ENCODE measurements around the gene RNF214. TPM values are rescaled to one million over a fixed set of nuclear protein-coding genes. Genes with fewer than 3 reads are reported as not detected.
A peak's percentile ranks its signal among the peaks of the same experiment; 100 is the strongest.

The RNF214 gene
- total RNA-seq, 1 experiment from 2014 or later = 7.4 TPM

- no peaks in the 10 kb centered on the region for H3K79me2 ChIP-seq (ENCODE audit: low read length)
- H3K27me3 ChIP-seq (ENCODE audit: low read length) = no peaks in the 10 kb centered on the region
- H3K4me3 ChIP-seq (ENCODE audit: low read length) = peak overlapping the region; percentile 85
- H3K9me2 ChIP-seq (replicated peaks; ENCODE audit: low read length) = no peaks in the 10 kb centered on the region
- no peak overlapping the region for H3K27ac ChIP-seq (ENCODE audit: low read length)
- ATAC-seq (peak; percentile 55), DNase-seq (no peak)
- TF ChIP-seq EZH2 (IDR thresholded peaks at IDR 0.05; ENCODE audit: low read length, unreplicated experiment) (no peak), EZH2phosphoT487 (IDR thresholded peaks at IDR 0.05; ENCODE audit: borderline replicate concordance, low read length) (no peak)
- H4K20me1 ChIP-seq (ENCODE audit: low read length) = no peaks in the 10 kb centered on the region
- peak overlapping the region; percentile 54 for H3K9ac ChIP-seq (ENCODE audit: low read length)
- no peaks in the 10 kb centered on the region for H3F3A ChIP-seq (ENCODE audit: low read length, unreplicated experiment)
- peaks cover 20% of the 10 kb centered on the region for H3K4me1 ChIP-seq (ENCODE audit: insufficient read depth, low read length)
- H2AFZ ChIP-seq (ENCODE audit: low read length) = peak overlapping the region; percentile 100
- H3K36me3 ChIP-seq (ENCODE audit: low read depth, low read length) = no peaks in the 10 kb centered on the region
- H3K9me3 ChIP-seq (ENCODE audit: low read length) = no peaks in the 10 kb centered on the region
- H3K4me2 ChIP-seq (ENCODE audit: low read length) = peak overlapping the region; percentile 98
- no TSS peak for BruUV-seq (replicated peaks)
- CTCF ChIA-PET = interaction anchor here (1.1 kb wide), 1 partner anchor 11 kb away, joined by 3 read pairs; no protein-coding TSS in a partner anchor
- intact Hi-C loops (cut with micrococcal nuclease) = loop anchor here (1.0 kb wide), 3 partner anchors 34 to 82 kb away; no protein-coding TSS in a partner anchor
- POLR2A ChIA-PET (ENCODE audit: unreplicated experiment) = interaction anchor here (1.7 kb wide), 1 partner anchor 12 kb away, joined by 4 read pairs; the partner anchor contains the start of gene CEP164
These were observed 83.1 kb downstream of the RNF214 start for GRCh38 chr11:117315285-117316196.

DNA sequence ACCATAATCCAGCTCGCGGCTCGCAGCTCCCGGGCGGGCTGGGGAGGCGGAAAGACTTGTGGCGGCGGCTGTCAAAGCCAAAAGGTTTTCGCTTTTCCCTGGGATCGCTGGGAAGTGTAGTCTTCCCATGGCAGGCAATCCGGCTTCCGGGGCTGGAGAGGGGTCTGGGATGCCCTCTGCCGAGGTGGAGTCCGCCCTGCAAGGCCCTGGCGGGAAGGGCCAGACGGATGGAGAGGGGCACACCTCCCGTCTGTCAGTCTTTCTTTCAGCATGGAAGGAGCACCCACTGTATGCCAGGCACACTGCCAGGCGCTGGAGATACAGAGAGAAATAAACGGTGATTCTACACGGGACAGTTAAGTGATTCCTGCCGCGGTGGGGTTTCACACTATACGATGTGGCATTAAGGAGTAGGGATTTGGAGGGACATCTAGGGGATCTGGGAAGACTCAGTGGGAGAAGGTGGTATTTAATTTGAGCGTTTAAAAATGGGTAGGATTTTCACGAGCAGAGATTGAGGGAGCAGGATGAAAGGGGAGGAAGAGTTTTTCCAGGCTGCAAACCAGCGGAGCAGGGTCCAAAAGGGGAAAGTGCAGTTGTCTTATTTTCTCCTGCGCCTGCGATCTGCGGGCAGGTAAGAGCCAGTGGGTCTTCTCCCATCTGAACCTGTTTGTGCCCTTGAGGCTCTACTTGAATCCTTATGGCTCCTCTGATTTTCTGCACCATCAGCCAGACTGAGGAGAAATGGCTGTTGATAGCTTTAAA lies 83.9 kb downstream of the RNF214 start, which contains the start of gene BACE1:
Gene BACE1 (minus strand): TSS at position 60 of the 765 bp plus-strand sequence. CDS start 461 bp downstream, outside the sequence.
- H3F3A ChIP-seq (ENCODE audit: low read length, unreplicated experiment) = no peaks in the 10 kb centered on the region
- H3K4me2 ChIP-seq (ENCODE audit: low read length) = peak within 1 kb of the TSS; percentile 98
- peak; percentile 96 for ATAC-seq

More for the DNA sequence above, 83.9 kb downstream of the RNF214 start, which contains the start of gene BACE1:
- DNase-seq = peak; percentile 91
- H3K36me3 ChIP-seq (ENCODE audit: low read depth, low read length) = no peaks in the 10 kb centered on the region
- H3K27me3 ChIP-seq (ENCODE audit: low read length) = no peaks in the 10 kb centered on the region
- H3K4me1 ChIP-seq (ENCODE audit: insufficient read depth, low read length) = peaks cover 20% of the 10 kb centered on the region
- H3K27ac ChIP-seq (ENCODE audit: low read length) = no peak within 1 kb of the TSS
- no TSS peak for BruUV-seq (replicated peaks)
- peak within 1 kb of the TSS; percentile 85 for H3K4me3 ChIP-seq (ENCODE audit: low read length)
- H3K9me3 ChIP-seq (ENCODE audit: low read length) = no peaks in the 10 kb centered on the region
- intact Hi-C loops (cut with micrococcal nuclease) = loop anchor here (1.0 kb wide), 3 partner anchors 35 to 83 kb away; no protein-coding TSS in a partner anchor
- peak within 1 kb of the TSS; percentile 54 for H3K9ac ChIP-seq (ENCODE audit: low read length)
- no peaks in the 10 kb centered on the region for H4K20me1 ChIP-seq (ENCODE audit: low read length)
- CTCF ChIA-PET = interaction anchor here (1.1 kb wide), 1 partner anchor 12 kb away, joined by 3 read pairs; no protein-coding TSS in a partner anchor
- no peaks in the 10 kb centered on the region for H3K79me2 ChIP-seq (ENCODE audit: low read length)
- TF ChIP-seq EZH2phosphoT487 (IDR thresholded peaks at IDR 0.05; ENCODE audit: borderline replicate concordance, low read length) = no peak
- TF ChIP-seq, protein P1, sequence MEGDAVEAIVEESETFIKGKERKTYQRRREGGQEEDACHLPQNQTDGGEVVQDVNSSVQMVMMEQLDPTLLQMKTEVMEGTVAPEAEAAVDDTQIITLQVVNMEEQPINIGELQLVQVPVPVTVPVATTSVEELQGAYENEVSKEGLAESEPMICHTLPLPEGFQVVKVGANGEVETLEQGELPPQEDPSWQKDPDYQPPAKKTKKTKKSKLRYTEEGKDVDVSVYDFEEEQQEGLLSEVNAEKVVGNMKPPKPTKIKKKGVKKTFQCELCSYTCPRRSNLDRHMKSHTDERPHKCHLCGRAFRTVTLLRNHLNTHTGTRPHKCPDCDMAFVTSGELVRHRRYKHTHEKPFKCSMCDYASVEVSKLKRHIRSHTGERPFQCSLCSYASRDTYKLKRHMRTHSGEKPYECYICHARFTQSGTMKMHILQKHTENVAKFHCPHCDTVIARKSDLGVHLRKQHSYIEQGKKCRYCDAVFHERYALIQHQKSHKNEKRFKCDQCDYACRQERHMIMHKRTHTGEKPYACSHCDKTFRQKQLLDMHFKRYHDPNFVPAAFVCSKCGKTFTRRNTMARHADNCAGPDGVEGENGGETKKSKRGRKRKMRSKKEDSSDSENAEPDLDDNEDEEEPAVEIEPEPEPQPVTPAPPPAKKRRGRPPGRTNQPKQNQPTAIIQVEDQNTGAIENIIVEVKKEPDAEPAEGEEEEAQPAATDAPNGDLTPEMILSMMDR (conservative IDR thresholded peaks at IDR 0.05; ENCODE audit: low read depth, low read length) = peak; percentile 61
- peak within 1 kb of the TSS; percentile 100 for H2AFZ ChIP-seq (ENCODE audit: low read length)
- no peaks in the 10 kb centered on the region for H3K9me2 ChIP-seq (replicated peaks; ENCODE audit: low read length)
- POLR2A ChIA-PET (ENCODE audit: unreplicated experiment) = interaction anchor here (1.7 kb wide), 1 partner anchor 12 kb away, joined by 4 read pairs; the partner anchor contains the start of gene CEP164

All from PC-3 (cell line).